ENCODE data around the gene RBPJ. TPM values are rescaled to one million over a fixed set of nuclear protein-coding genes. Genes with fewer than 3 reads are reported as not detected.

Gene RBPJ
- total RNA-seq: 91.2 and 136 TPM in 2 replicates

GRCh38 chr4:26320538-26321372, at the start of gene RBPJ:
Gene RBPJ, plus strand, starts transcription at chr4:26321014. Its CDS starts 15 bp downstream, at chr4:26321029.

Other genes with a start within 250 kb of the RBPJ start
- gene CCKAR, start 169.5 kb downstream of the RBPJ start, total RNA-seq: 0.09 and 0.30 TPM in 2 replicates